ENCODE results near the gene MRPS31. TPM values are rescaled to one million over a fixed set of nuclear protein-coding genes. Genes with fewer than 3 reads are reported as not detected.

MRPS31 gene
- total RNA-seq, 1 donor from 2014 or later, result 11.3 TPM

GRCh38 chr13:40801255-40802217, 30.5 kb upstream of the MRPS31 start:
- DNase-seq (ENCODE audit: low read depth), result no peak
- no peaks in the 10 kb centered on the region for H3K36me3 ChIP-seq (ENCODE audit: control insufficient read depth, insufficient read depth, low read length)
- no peak for TF ChIP-seq CTCF (IDR thresholded peaks at IDR 0.05; ENCODE audit: insufficient read depth, low read length, severe bottlenecking)
- no peak for FAIRE-seq
- H3K27me3 ChIP-seq (ENCODE audit: control insufficient read depth, insufficient read depth, low read length), result no peaks in the 10 kb centered on the region
- no peak overlapping the region for H3K4me3 ChIP-seq (ENCODE audit: low read depth, low read length)

- FAIRE-seq (no peak), DNase-seq (ENCODE audit: low read depth) (no peak)
- H3K36me3 ChIP-seq (ENCODE audit: control insufficient read depth, insufficient read depth, low read length), result no peaks in the 10 kb centered on the region
Measured at GRCh38 chr13:40800559-40800958, 29.6 kb upstream of the MRPS31 start.

GRCh38 chr13:40799508-40799907, 28.5 kb upstream of the MRPS31 start:
- DNase-seq (ENCODE audit: low read depth) (no peak), FAIRE-seq (no peak)
- peaks cover 2% of the 10 kb centered on the region for H3K36me3 ChIP-seq (ENCODE audit: control insufficient read depth, insufficient read depth, low read length)
- no peak for TF ChIP-seq CTCF (IDR thresholded peaks at IDR 0.05; ENCODE audit: insufficient read depth, low read length, severe bottlenecking)
- H3K27me3 ChIP-seq (ENCODE audit: control insufficient read depth, insufficient read depth, low read length), result no peaks in the 10 kb centered on the region
- H3K4me3 ChIP-seq (ENCODE audit: low read depth, low read length), result no peak overlapping the region

More at GRCh38 chr13:40800559-40800958, 29.6 kb upstream of the MRPS31 start:
- TF ChIP-seq CTCF (IDR thresholded peaks at IDR 0.05; ENCODE audit: insufficient read depth, low read length, severe bottlenecking), result no peak
- H3K27me3 ChIP-seq (ENCODE audit: control insufficient read depth, insufficient read depth, low read length), result no peaks in the 10 kb centered on the region
- H3K4me3 ChIP-seq (ENCODE audit: low read depth, low read length), result no peak overlapping the region

GRCh38 chr13:40798380-40798779, 27.4 kb upstream of the MRPS31 start:
- Histone ChIP-seq H3K36me3 (ENCODE audit: control insufficient read depth, insufficient read depth, low read length) (peaks cover 2% of the 10 kb centered on the region), H3K4me3 (ENCODE audit: low read depth, low read length) (no peak overlapping the region), H3K27me3 (ENCODE audit: control insufficient read depth, insufficient read depth, low read length) (no peaks in the 10 kb centered on the region)
- FAIRE-seq (no peak), DNase-seq (ENCODE audit: low read depth) (peak; percentile 52)
- TF ChIP-seq CTCF (IDR thresholded peaks at IDR 0.05; ENCODE audit: insufficient read depth, low read length, severe bottlenecking), result no peak

GRCh38 chr13:40796649-40797048, 25.7 kb upstream of the MRPS31 start:
- Histone ChIP-seq H3K4me3 (ENCODE audit: low read depth, low read length) (no peak overlapping the region), H3K27me3 (ENCODE audit: control insufficient read depth, insufficient read depth, low read length) (no peaks in the 10 kb centered on the region), H3K36me3 (ENCODE audit: control insufficient read depth, insufficient read depth, low read length) (peaks cover 2% of the 10 kb centered on the region)
- TF ChIP-seq CTCF (IDR thresholded peaks at IDR 0.05; ENCODE audit: insufficient read depth, low read length, severe bottlenecking), result no peak
- no peak for DNase-seq (ENCODE audit: low read depth)
- FAIRE-seq, result no peak
